EL (cell line): ENCODE measurements around the gene THBD.

ENCODE experiments used
- DNase-seq: peaks from one replicate; pipeline ENCODE4 v3.0.0-alpha.2; 2016

Gene THBD

GRCh38 chr20:23061262-23061661, 11.8 kb upstream of the THBD start:
- no peak for DNase-seq

- no peak for DNase-seq
These were observed 11.2 kb upstream of the THBD start for GRCh38 chr20:23060629-23061028.

- no peak for DNase-seq
These were observed 10.4 kb upstream of the THBD start for GRCh38 chr20:23059846-23060245.

- no peak for DNase-seq
These were observed 9.5 kb upstream of the THBD start for GRCh38 chr20:23059001-23059400.

- DNase-seq = no peak
These were observed 8.8 kb upstream of the THBD start for GRCh38 chr20:23058240-23058639.

GRCh38 chr20:23052904-23053303, 3.4 kb upstream of the THBD start:
- DNase-seq = no peak

- DNase-seq = peak; percentile 59
These were observed 1.6 kb upstream of the THBD start for GRCh38 chr20:23050847-23051627.

- peak; percentile 20 for DNase-seq
These were observed 785 bp upstream of the THBD start for GRCh38 chr20:23050076-23050838.

GRCh38 chr20:23048283-23049200, 930 bp downstream of the THBD start:
- peak; percentile 12 for DNase-seq

- DNase-seq = no peak
These were observed 1.7 kb downstream of the THBD start for GRCh38 chr20:23047738-23048214.

- no peak for DNase-seq
These were observed 2.3 kb downstream of the THBD start for GRCh38 chr20:23047001-23047737.

- DNase-seq = no peak
These were observed 3.0 kb downstream of the THBD start for GRCh38 chr20:23046431-23046830.

GRCh38 chr20:23043376-23043775, 6.1 kb downstream of the THBD start:
- no peak for DNase-seq

GRCh38 chr20:23042270-23042669, 7.2 kb downstream of the THBD start:
- DNase-seq = no peak

GRCh38 chr20:23039885-23040508, 9.5 kb downstream of the THBD start:
- DNase-seq = no peak

- no peak for DNase-seq
These were observed 10.2 kb downstream of the THBD start for GRCh38 chr20:23039136-23039875.

GRCh38 chr20:23037017-23037481, 12.4 kb downstream of the THBD start:
- no peak for DNase-seq

GRCh38 chr20:23036371-23036770, 13.1 kb downstream of the THBD start:
- DNase-seq = no peak

GRCh38 chr20:23035731-23036130, 13.7 kb downstream of the THBD start:
- DNase-seq = no peak

GRCh38 chr20:23034721-23035671, 14.5 kb downstream of the THBD start, which contains the start of gene SSTR4:
SSTR4 (plus strand) TSS chr20:23035312; CDS start chr20:23035484, 172 bp downstream.
- DNase-seq = no peak
